HG03520 (cell line): ENCODE measurements around the gene ROBO1.

Source experiments
- ATAC-seq: cut with Tn5 transposase; IDR thresholded peaks from one replicate; pipeline ENCODE4 v1.9.1; 2021; ENCODE audit warnings: mild to moderate bottlenecking, moderate library complexity; ENCODE audit not compliant: unreplicated experiment

Gene ROBO1

GRCh38 chr3:79253271-79253670 lies 514.5 kb downstream of the ROBO1 start:
- no peak for ATAC-seq

- ATAC-seq: no peak
These were observed 517.1 kb downstream of the ROBO1 start for GRCh38 chr3:79250746-79251145.

GRCh38 chr3:79249701-79250100 lies 518.1 kb downstream of the ROBO1 start:
- no peak for ATAC-seq

- no peak for ATAC-seq
These were observed 520.1 kb downstream of the ROBO1 start for GRCh38 chr3:79247725-79248043.

- ATAC-seq: no peak
These were observed 520.7 kb downstream of the ROBO1 start for GRCh38 chr3:79246875-79247724.

GRCh38 chr3:79245284-79246138 lies 522.3 kb downstream of the ROBO1 start:
- no peak for ATAC-seq

- ATAC-seq: no peak
These were observed 531.3 kb downstream of the ROBO1 start for GRCh38 chr3:79236496-79236895.

- ATAC-seq: no peak
These were observed 534.3 kb downstream of the ROBO1 start for GRCh38 chr3:79233431-79234060.

GRCh38 chr3:79230266-79230665 lies 537.5 kb downstream of the ROBO1 start:
- ATAC-seq: no peak

- ATAC-seq: no peak
These were observed 550.7 kb downstream of the ROBO1 start for GRCh38 chr3:79217096-79217495.

- ATAC-seq: no peak
These were observed 552.5 kb downstream of the ROBO1 start for GRCh38 chr3:79215286-79215685.

GRCh38 chr3:79211586-79212359 lies 556.0 kb downstream of the ROBO1 start:
- ATAC-seq: no peak

GRCh38 chr3:79204351-79204750 lies 563.4 kb downstream of the ROBO1 start:
- ATAC-seq: no peak

- ATAC-seq: no peak
These were observed 564.7 kb downstream of the ROBO1 start for GRCh38 chr3:79203144-79203519.

GRCh38 chr3:79202471-79203143 lies 565.2 kb downstream of the ROBO1 start:
- no peak for ATAC-seq

GRCh38 chr3:79200456-79200855 lies 567.3 kb downstream of the ROBO1 start:
- ATAC-seq: no peak

- no peak for ATAC-seq
These were observed 567.8 kb downstream of the ROBO1 start for GRCh38 chr3:79199966-79200365.

- ATAC-seq: no peak
These were observed 580.4 kb downstream of the ROBO1 start for GRCh38 chr3:79187426-79187825.

GRCh38 chr3:79184251-79184650 lies 583.5 kb downstream of the ROBO1 start:
- ATAC-seq: no peak

- ATAC-seq: no peak
These were observed 584.3 kb downstream of the ROBO1 start for GRCh38 chr3:79183496-79183895.
